K562 (cell line): ENCODE data around the gene COQ3. TPM values are rescaled to one million over a fixed set of nuclear protein-coding genes. Genes with fewer than 3 reads are reported as not detected.

ENCODE experiments used
- ATAC-seq: fragments of 200-7000 bp; cut with Tn5 transposase; 3 replicates; pipeline ENCODE4 v1.9.1; 2020; ENCODE audit warnings: moderate library complexity
- BruUV-seq: library from RNA; stranded (reverse); fragments of 400-500 nt; replicated peaks from 2 replicates; lab custom pipeline; 2021; lab: Mats Ljungman, UMichigan
- CTCF ChIA-PET: fragments of 300-600 bp; formaldehyde crosslinking; extraction: SDS; loops from one replicate; lab custom pipeline; 2021; ENCODE audit warnings: low intra/inter-chr PET ratio; lab: Yijun Ruan, JAX
- POLR2A ChIA-PET: fragments of 300-600, 350-650 bp; sonication (Branson Sonifier 250); formaldehyde crosslinking; extraction: SDS; loops from one replicate; lab custom pipeline; 2021; ENCODE audit warnings: antibody characterized with exemption, inconsistent platforms; lab: Yijun Ruan, JAX
- DNase-seq, 4 experiments: peaks; one replicate each; pipeline versions ENCODE4 v3.0.0 to v3.0.0-alpha.2; 2011 to 2018; ENCODE audit warnings: low spot score in 3 of 4, mixed read lengths in 3 of 4; ENCODE audit errors: extremely low read depth in 1 of 4
- FAIRE-seq: peaks from 2 replicates; lab custom pipeline; 2011; peaks lifted over from hg19 to GRCh38; lab: Jason Lieb, UNC
- H2AFZ ChIP-seq: 2 replicates; pipeline ENCODE4 v1.6.0; 2011; ENCODE audit warnings: low read depth, low read length, control low read depth, inconsistent platforms
- H3K27ac ChIP-seq: fragments of 200-600 bp; 3 replicates; pipeline ENCODE4 v1.8.0; 2011; ENCODE audit warnings: low read depth, mild to moderate bottlenecking, control low read depth, inconsistent platforms, low read length, moderate library complexity, mixed read lengths; ENCODE audit errors: extremely low read depth
- H3K27me3 ChIP-seq, 2 experiments: fragments of 300-600 bp in 1 of 2; 2 replicates in 1 of 2; 3 replicates in 1 of 2; pipeline versions ENCODE4 v1.6.0 to v1.8.0; 2011; ENCODE audit warnings: inconsistent platforms in 2 of 2, low read length in 2 of 2, mild to moderate bottlenecking in 1 of 2, mixed read lengths in 1 of 2, moderate library complexity in 1 of 2; ENCODE audit not compliant: control insufficient read depth in 2 of 2, insufficient read depth in 2 of 2
- H3K36me3 ChIP-seq: fragments of 300-600 bp; 3 replicates; pipeline ENCODE4 v1.8.0; 2011; ENCODE audit warnings: mild to moderate bottlenecking, low read length, inconsistent platforms; ENCODE audit not compliant: control insufficient read depth, insufficient read depth
- H3K4me1 ChIP-seq, 2 experiments: fragments of 200-600 bp in 1 of 2; replicated peaks in 1 of 2; 2 replicates in 1 of 2; 3 replicates in 1 of 2; pipeline versions ENCODE4 v1.5.1 to v1.8.0; 2011; ENCODE audit warnings: inconsistent platforms in 2 of 2, low read length in 2 of 2, mild to moderate bottlenecking in 1 of 2, mixed read lengths in 1 of 2, moderate library complexity in 1 of 2; ENCODE audit not compliant: control insufficient read depth in 2 of 2, insufficient read depth in 2 of 2
- H3K4me2 ChIP-seq: 2 replicates; pipeline ENCODE4 v1.6.1; 2011; ENCODE audit warnings: low read length, control low read depth, inconsistent platforms, mixed read lengths; ENCODE audit not compliant: insufficient read depth
- H3K4me3 ChIP-seq: fragments of 200-600 bp; sonication (generic), shearing (Covaris generic); 2 replicates; pipeline ENCODE4 v1.5.1; 2016; ENCODE audit warnings: control low read depth, inconsistent platforms
- H3K79me2 ChIP-seq: fragments of 200-600 bp; 3 replicates; pipeline ENCODE4 v1.8.0; 2011; ENCODE audit warnings: low read length, inconsistent platforms; ENCODE audit not compliant: control insufficient read depth, insufficient read depth
- H3K9ac ChIP-seq, 2 experiments: 2 replicates each; pipeline versions ENCODE4 v1.6.0 to v1.6.1; 2011; ENCODE audit warnings: low read depth in 2 of 2, low read length in 2 of 2, control low read depth in 1 of 2, inconsistent platforms in 1 of 2, mild to moderate bottlenecking in 1 of 2, mixed read lengths in 1 of 2; ENCODE audit not compliant: insufficient read depth in 1 of 2
- H3K9me1 ChIP-seq: one replicate; pipeline ENCODE4 v1.6.0; 2011; ENCODE audit warnings: inconsistent platforms, mild to moderate bottlenecking, low read length, moderate library complexity; ENCODE audit not compliant: control insufficient read depth, insufficient read depth
- H3K9me3 ChIP-seq: replicated peaks from 2 replicates; pipeline ENCODE4 v1.5.1; 2011; ENCODE audit warnings: low read depth, low read length, inconsistent platforms; ENCODE audit not compliant: control insufficient read depth, insufficient read depth
- H4K20me1 ChIP-seq: replicated peaks from 2 replicates; pipeline ENCODE4 v1.6.1; 2011; ENCODE audit warnings: low read length, inconsistent platforms, mixed read lengths; ENCODE audit not compliant: control insufficient read depth, insufficient read depth
- ARID2 ChIP-seq: fragments of 450-650 bp; IDR thresholded peaks from 2 replicates; pipeline ENCODE4 v1.6.1; 2017; ENCODE audit warnings: antibody characterized with exemption, mild to moderate bottlenecking
- ASH1L ChIP-seq: fragments of 450-650 bp; IDR thresholded peaks from 2 replicates; pipeline ENCODE4 v1.6.1; 2018; ENCODE audit warnings: borderline replicate concordance, mild to moderate bottlenecking, low read depth; ENCODE audit not compliant: partially characterized antibody
- DMBX1 ChIP-seq: fragments of 250-450 bp; sonication (Bioruptor Pico); IDR thresholded peaks from 2 replicates; pipeline ENCODE4 v1.8.0; 2022; ENCODE audit warnings: inconsistent platforms, mild to moderate bottlenecking, moderate library complexity, borderline replicate concordance
- EZH2 ChIP-seq: IDR thresholded peaks from 2 replicates; pipeline ENCODE4 v1.6.1; 2012; ENCODE audit warnings: low read depth, mild to moderate bottlenecking, inconsistent platforms, low read length, borderline replicate concordance
- KAT8 ChIP-seq: fragments of 450-650 bp; IDR thresholded peaks from 2 replicates; pipeline ENCODE4 v1.6.1; 2016; ENCODE audit warnings: low read depth, mild to moderate bottlenecking
- L3MBTL2 ChIP-seq: fragments of 450-650 bp; IDR thresholded peaks from 2 replicates; pipeline ENCODE4 v1.6.1; 2016; ENCODE audit warnings: mild to moderate bottlenecking, moderate library complexity
- RAD21 ChIP-seq, 2 experiments: fragments of 250-450 bp in 1 of 2; fragments of 450-650 bp in 1 of 2; sonication (Bioruptor Pico) in 1 of 2; formaldehyde crosslinking in 1 of 2; IDR thresholded peaks in 1 of 2; conservative IDR thresholded peaks in 1 of 2; 2 replicates each; pipeline versions ENCODE4 v1.4.0 to v1.8.0; 2020 to 2022; ENCODE audit warnings: mild to moderate bottlenecking in 2 of 2, moderate library complexity in 1 of 2
- TRIM24 ChIP-seq, 2 experiments: fragments of 450-650 bp; IDR thresholded peaks; 2 replicates each; pipeline ENCODE4 v1.6.1; 2016
- ZFP1 ChIP-seq: fragments of 450-650 bp; formaldehyde crosslinking; IDR thresholded peaks from 2 replicates; pipeline ENCODE4 v1.4.0; 2020; ENCODE audit warnings: mild to moderate bottlenecking, mixed read lengths
- ZNF232 ChIP-seq: sonication (generic); formaldehyde crosslinking; IDR thresholded peaks from 2 replicates; pipeline ENCODE4 v1.8.0; 2022; ENCODE audit warnings: mild to moderate bottlenecking, missing genetic modification reagents
- ZNF3 ChIP-seq: fragments of 250-450 bp; sonication (Bioruptor Pico); IDR thresholded peaks from 2 replicates; pipeline ENCODE4 v1.5.0; 2021; ENCODE audit warnings: mild to moderate bottlenecking, moderate library complexity
- ZNF551 ChIP-seq: fragments of 250-450 bp; sonication (Bioruptor Pico); IDR thresholded peaks from 2 replicates; pipeline ENCODE4 v1.5.0; 2021; ENCODE audit warnings: mild to moderate bottlenecking, moderate library complexity
- WGBS: fragments of 100-300 bp; shearing (Covaris generic); methylation state at CpG from one replicate; pipeline ENCODE4 v1.1.6; 2016; ENCODE audit warnings: low coverage, mixed read lengths; ENCODE audit not compliant: insufficient coverage; ENCODE audit errors: missing lambda C conversion rate; 5-methylcytosine and 5-hydroxymethylcytosine counted together
- in situ Hi-C: fragments of 300-500 bp; cut with MboI; formaldehyde crosslinking; loops from 4 replicates; pipeline ENCODE4 v1.15.0; 2018; ENCODE audit warnings: inconsistent platforms, mixed read lengths
- intact Hi-C: fragments of 100-400 bp; cut with micrococcal nuclease; formaldehyde crosslinking; loops from 2 replicates; pipeline ENCODE4 v1.14.2; 2022
- polyA plus RNA-seq, 8 experiments: library from polyadenylated mRNA; depleted of rRNA in 4 of 8; stranded (reverse) in 5 of 8; unstranded in 3 of 8; fragments of >200 nt; fragmentation: Nextera tagmentation in 2 of 8; fragmentation: Illumina TruSeq in 1 of 8; extraction: Ambion mirVana in 2 of 8; extraction: Trizol in 1 of 8; gene quantifications; 2 replicates each; pipeline versions ENCODE4 v1.2.1 to v1.2.3, GENCODE V29; 2011 to 2014; ENCODE audit warnings: inconsistent platforms in 1 of 8, missing spikeins in 1 of 8
- total RNA-seq, 7 experiments: library from RNA; depleted of rRNA in 6 of 7; stranded (reverse); fragments of >200 nt in 6 of 7; fragmentation: Illumina TruSeq in 2 of 7; extraction: Trizol in 2 of 7; gene quantifications; 2 replicates each; pipeline versions ENCODE4 v1.2.1 to v1.2.3, GENCODE V29; 2011 to 2021; ENCODE audit warnings: low replicate concordance in 1 of 7
- TF ChIP-seq, protein P1 (sequence below), 2 experiments: fragments of 450-650 bp; IDR thresholded peaks; 2 replicates each; pipeline ENCODE4 v1.6.1; 2018; ENCODE audit warnings: mild to moderate bottlenecking in 2 of 2, low read depth in 1 of 2; ENCODE audit not compliant: partially characterized antibody in 2 of 2
- TF ChIP-seq, protein P2 (sequence below): sonication (generic); formaldehyde crosslinking; IDR thresholded peaks from 2 replicates; pipeline ENCODE4 v1.8.0; 2022; ENCODE audit warnings: missing genetic modification reagents, mild to moderate bottlenecking, borderline replicate concordance

The COQ3 gene
- total and polyA plus RNA-seq, 9 of the 15 experiments (the other 6 are each of a cell fraction or from before 2014, with no cell fraction given) = 16.9 to 137 (median 33.9) TPM

DNA sequence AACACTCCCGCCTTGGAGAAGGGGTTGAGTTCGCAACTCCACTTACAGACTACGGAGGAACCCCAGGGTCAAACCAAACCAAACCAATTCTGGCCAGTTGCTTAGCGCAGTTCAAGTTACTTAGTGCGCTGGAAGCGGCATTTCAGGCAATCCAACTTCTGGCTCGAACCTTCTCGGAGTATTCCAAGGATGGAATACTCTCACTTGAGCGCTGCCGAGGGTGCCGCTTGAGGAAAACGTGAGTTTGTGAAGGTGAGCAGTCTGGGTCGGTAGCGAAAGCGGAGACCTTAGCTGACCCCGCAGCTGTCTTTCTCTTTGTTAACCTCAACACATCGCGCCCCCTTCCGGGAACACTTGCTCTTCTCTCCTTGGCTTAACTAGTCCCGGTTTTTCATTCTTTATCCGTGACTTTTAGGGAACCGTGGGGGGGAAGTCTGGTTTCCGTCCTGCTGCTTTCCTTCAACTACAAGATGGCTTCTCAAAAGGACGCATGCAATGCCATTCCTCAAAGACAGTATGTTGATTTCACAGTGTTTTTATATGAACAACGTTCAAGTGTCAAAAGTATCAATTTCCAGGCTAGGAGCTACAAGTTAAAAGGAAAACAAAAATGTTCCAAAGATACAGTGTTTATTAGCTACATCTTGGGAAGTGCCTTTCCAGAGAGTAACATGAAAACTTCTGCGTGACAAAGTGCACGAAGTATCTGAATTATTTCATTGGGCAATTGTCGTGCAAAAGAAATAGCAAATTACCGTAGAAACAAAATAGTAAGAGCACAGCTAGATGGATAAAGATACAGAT, 31.9 kb upstream of the COQ3 start:
- Histone ChIP-seq H3K9ac (peak overlapping the region; percentile 90 to 99), H3K9me1 (peaks cover 4% of the 10 kb centered on the region), H3K4me1 (peaks cover 8 to 20% of the 10 kb centered on the region in 2 experiments; a peak in 4 of 5 replicates), H3K79me2 (peaks cover 60% of the 10 kb centered on the region), H4K20me1 (peaks cover 22% of the 10 kb centered on the region; the same call in 1 of the 2 replicates), H2AFZ (peak overlapping the region; percentile 98), H3K4me3 (peak overlapping the region; percentile 79), H3K4me2 (peak overlapping the region; percentile 93), H3K9me3 (no peaks in the 10 kb centered on the region), H3K27me3 (no peaks in the 10 kb centered on the region), H3K36me3 (peaks cover 35% of the 10 kb centered on the region), H3K27ac (peak overlapping the region; percentile 100)
- ChIA-PET CTCF (interaction anchor here (1.2 to 1.9 kb wide), 2 partner anchors 91 to 96 kb away, joined by 3 to 8 read pairs; no protein-coding TSS in a partner anchor), POLR2A (interaction anchor here (0.8 to 2.8 kb wide), 16 partner anchors 9 to 204 kb away, joined by 3 to 15 read pairs (median 4); partner anchors contain the start of genes CCNC, COQ3 and USP45)
- intact Hi-C loops = loop anchor here (1.0 to 5.0 kb wide), 5 partner anchors 32 to 96 kb away; partner anchors contain the start of genes COQ3 and FAXC
- 1% methylated on average over 29 of the region's 29 CpGs for WGBS
- no peak for FAIRE-seq
- in situ Hi-C loops = no loop called here
- ATAC-seq = peak; percentile 84
- BruUV-seq = TSS peak; percentile 68
- DNase-seq = peak; percentile 67 to 96 (median 74)
- TF ChIP-seq ZNF551 (no peak), ZNF232 (CRISPR knock-in tag) (no peak; the same call in 1 of the 2 replicates), L3MBTL2 (peak; percentile 30), TRIM24 (IDR thresholded peaks at IDR 0.05) (peak in 1 of 2 experiments; percentile 33; a peak in 2 of 4 replicates), ZFP1 (CRISPR knock-in tag) (peak; percentile 48; the same call in 1 of the 2 replicates), KAT8 (no peak), RAD21 (CRISPR knock-in tag; conservative IDR thresholded peaks at IDR 0.05 in 1 of 2, IDR thresholded peaks at IDR 0.05 in 1 of 2) (peak; percentile 34 to 54), ZNF3 (CRISPR knock-in tag) (no peak), ASH1L (no peak), ARID2 (no peak), DMBX1 (CRISPR knock-in tag) (0 out of 2 replicates have a peak, but pooled peaks have one; percentile 46), EZH2 (no peak)
- TF ChIP-seq, protein P1, sequence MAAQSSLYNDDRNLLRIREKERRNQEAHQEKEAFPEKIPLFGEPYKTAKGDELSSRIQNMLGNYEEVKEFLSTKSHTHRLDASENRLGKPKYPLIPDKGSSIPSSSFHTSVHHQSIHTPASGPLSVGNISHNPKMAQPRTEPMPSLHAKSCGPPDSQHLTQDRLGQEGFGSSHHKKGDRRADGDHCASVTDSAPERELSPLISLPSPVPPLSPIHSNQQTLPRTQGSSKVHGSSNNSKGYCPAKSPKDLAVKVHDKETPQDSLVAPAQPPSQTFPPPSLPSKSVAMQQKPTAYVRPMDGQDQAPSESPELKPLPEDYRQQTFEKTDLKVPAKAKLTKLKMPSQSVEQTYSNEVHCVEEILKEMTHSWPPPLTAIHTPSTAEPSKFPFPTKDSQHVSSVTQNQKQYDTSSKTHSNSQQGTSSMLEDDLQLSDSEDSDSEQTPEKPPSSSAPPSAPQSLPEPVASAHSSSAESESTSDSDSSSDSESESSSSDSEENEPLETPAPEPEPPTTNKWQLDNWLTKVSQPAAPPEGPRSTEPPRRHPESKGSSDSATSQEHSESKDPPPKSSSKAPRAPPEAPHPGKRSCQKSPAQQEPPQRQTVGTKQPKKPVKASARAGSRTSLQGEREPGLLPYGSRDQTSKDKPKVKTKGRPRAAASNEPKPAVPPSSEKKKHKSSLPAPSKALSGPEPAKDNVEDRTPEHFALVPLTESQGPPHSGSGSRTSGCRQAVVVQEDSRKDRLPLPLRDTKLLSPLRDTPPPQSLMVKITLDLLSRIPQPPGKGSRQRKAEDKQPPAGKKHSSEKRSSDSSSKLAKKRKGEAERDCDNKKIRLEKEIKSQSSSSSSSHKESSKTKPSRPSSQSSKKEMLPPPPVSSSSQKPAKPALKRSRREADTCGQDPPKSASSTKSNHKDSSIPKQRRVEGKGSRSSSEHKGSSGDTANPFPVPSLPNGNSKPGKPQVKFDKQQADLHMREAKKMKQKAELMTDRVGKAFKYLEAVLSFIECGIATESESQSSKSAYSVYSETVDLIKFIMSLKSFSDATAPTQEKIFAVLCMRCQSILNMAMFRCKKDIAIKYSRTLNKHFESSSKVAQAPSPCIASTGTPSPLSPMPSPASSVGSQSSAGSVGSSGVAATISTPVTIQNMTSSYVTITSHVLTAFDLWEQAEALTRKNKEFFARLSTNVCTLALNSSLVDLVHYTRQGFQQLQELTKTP (IDR thresholded peaks at IDR 0.05; ENCODE audit: low read depth in 1 of 2, partially characterized antibody in 2 of 2) = peak in 1 of 2 experiments; percentile 62
- TF ChIP-seq, protein P2, sequence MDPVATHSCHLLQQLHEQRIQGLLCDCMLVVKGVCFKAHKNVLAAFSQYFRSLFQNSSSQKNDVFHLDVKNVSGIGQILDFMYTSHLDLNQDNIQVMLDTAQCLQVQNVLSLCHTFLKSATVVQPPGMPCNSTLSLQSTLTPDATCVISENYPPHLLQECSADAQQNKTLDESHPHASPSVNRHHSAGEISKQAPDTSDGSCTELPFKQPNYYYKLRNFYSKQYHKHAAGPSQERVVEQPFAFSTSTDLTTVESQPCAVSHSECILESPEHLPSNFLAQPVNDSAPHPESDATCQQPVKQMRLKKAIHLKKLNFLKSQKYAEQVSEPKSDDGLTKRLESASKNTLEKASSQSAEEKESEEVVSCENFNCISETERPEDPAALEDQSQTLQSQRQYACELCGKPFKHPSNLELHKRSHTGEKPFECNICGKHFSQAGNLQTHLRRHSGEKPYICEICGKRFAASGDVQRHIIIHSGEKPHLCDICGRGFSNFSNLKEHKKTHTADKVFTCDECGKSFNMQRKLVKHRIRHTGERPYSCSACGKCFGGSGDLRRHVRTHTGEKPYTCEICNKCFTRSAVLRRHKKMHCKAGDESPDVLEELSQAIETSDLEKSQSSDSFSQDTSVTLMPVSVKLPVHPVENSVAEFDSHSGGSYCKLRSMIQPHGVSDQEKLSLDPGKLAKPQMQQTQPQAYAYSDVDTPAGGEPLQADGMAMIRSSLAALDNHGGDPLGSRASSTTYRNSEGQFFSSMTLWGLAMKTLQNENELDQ = no peak
